ENCODE results near the gene CDC42BPA. TPM values are rescaled to one million over a fixed set of nuclear protein-coding genes. Genes with fewer than 3 reads are reported as not detected.

Gene CDC42BPA
- total RNA-seq, 2 donors from 2014 or later, result 26.4 to 36.6 TPM

GRCh38 chr1:227316456-227316855 is 1.8 kb downstream of the CDC42BPA start:
- no peak for DNase-seq
- no peaks in the 10 kb centered on the region for H3K9me3 ChIP-seq
- no peaks in the 10 kb centered on the region for H3K27me3 ChIP-seq
- peak overlapping the region; percentile 19 to 70 for H3K9ac ChIP-seq (ENCODE audit: low read depth in 2 of 2, low read length in 2 of 2)
- peaks cover 5% of the 10 kb centered on the region for H3K4me1 ChIP-seq
- peak overlapping the region; percentile 93 for H3K27ac ChIP-seq
- peak overlapping the region; percentile 50 for H3K4me3 ChIP-seq
- H3K36me3 ChIP-seq, result no peaks in the 10 kb centered on the region
- intact Hi-C loops (cut with DNase I), result no loop called here
- TF ChIP-seq CTCF (IDR thresholded peaks at IDR 0.05), result no peak

GRCh38 chr1:227315629-227316346 is 2.5 kb downstream of the CDC42BPA start:
- no peak for TF ChIP-seq CTCF (IDR thresholded peaks at IDR 0.05)
- H3K27ac ChIP-seq, result peak overlapping the region; percentile 93
- H3K4me3 ChIP-seq, result peak overlapping the region; percentile 50
- peak; percentile 70 for DNase-seq
- no peaks in the 10 kb centered on the region for H3K36me3 ChIP-seq
- H3K9ac ChIP-seq (ENCODE audit: low read depth in 2 of 2, low read length in 2 of 2), result peak overlapping the region in 1 of 2 donors; percentile 70
- peaks cover under 1% of the 10 kb centered on the region for H3K4me1 ChIP-seq
- no peaks in the 10 kb centered on the region for H3K27me3 ChIP-seq
- no peaks in the 10 kb centered on the region for H3K9me3 ChIP-seq
- intact Hi-C loops (cut with DNase I), result no loop called here

GRCh38 chr1:227314014-227314848 is 4.1 kb downstream of the CDC42BPA start:
- Histone ChIP-seq H3K27me3 (no peaks in the 10 kb centered on the region), H3K9me3 (no peaks in the 10 kb centered on the region), H3K4me3 (no peak overlapping the region), H3K9ac (ENCODE audit: low read depth in 2 of 2, low read length in 2 of 2) (no peak overlapping the region), H3K4me1 (no peaks in the 10 kb centered on the region), H3K27ac (no peak overlapping the region), H3K36me3 (no peaks in the 10 kb centered on the region)
- DNase-seq, result no peak
- TF ChIP-seq CTCF (IDR thresholded peaks at IDR 0.05), result no peak
- intact Hi-C loops (cut with DNase I), result no loop called here

- TF ChIP-seq CTCF (IDR thresholded peaks at IDR 0.05), result no peak
- Histone ChIP-seq H3K36me3 (no peaks in the 10 kb centered on the region), H3K27ac (no peak overlapping the region), H3K9ac (ENCODE audit: low read depth in 2 of 2, low read length in 2 of 2) (no peak overlapping the region), H3K9me3 (no peaks in the 10 kb centered on the region), H3K27me3 (no peaks in the 10 kb centered on the region), H3K4me1 (no peaks in the 10 kb centered on the region), H3K4me3 (no peak overlapping the region)
- DNase-seq, result no peak
- intact Hi-C loops (cut with DNase I), result no loop called here
These were observed 5.8 kb downstream of the CDC42BPA start for GRCh38 chr1:227312361-227313025.

- Histone ChIP-seq H3K9me3 (no peaks in the 10 kb centered on the region), H3K4me1 (no peaks in the 10 kb centered on the region), H3K36me3 (no peaks in the 10 kb centered on the region), H3K4me3 (no peak overlapping the region), H3K9ac (ENCODE audit: low read depth in 2 of 2, low read length in 2 of 2) (no peak overlapping the region), H3K27me3 (no peaks in the 10 kb centered on the region), H3K27ac (no peak overlapping the region)
- DNase-seq, result no peak
- no peak for TF ChIP-seq CTCF (IDR thresholded peaks at IDR 0.05)
- intact Hi-C loops (cut with DNase I), result no loop called here
These were observed 6.8 kb downstream of the CDC42BPA start for GRCh38 chr1:227311389-227312001.

All from colonic mucosa (tissue), 4 donors.